K562 (cell line): ENCODE data around the gene AGPAT1. TPM values are rescaled to one million over a fixed set of nuclear protein-coding genes. Genes with fewer than 3 reads are reported as not detected.
A peak's percentile ranks its signal among the peaks of the same experiment; 100 is the strongest.

ENCODE experiments used
- ADNP ChIP-seq: fragments of 200-800 bp; sonication (Bioruptor generic); IDR thresholded peaks from 2 replicates; pipeline ENCODE4 v1.6.1; 2016; ENCODE audit warnings: missing genetic modification characterization, missing compliant biosample characterization
- ATF6 ChIP-seq: sonication (generic); formaldehyde crosslinking; IDR thresholded peaks from 2 replicates; pipeline ENCODE4 v1.4.0; 2020; ENCODE audit warnings: mild to moderate bottlenecking, missing genetic modification reagents
- BCL6 ChIP-seq: fragments of 250-450 bp; sonication (Bioruptor Pico); IDR thresholded peaks from 2 replicates; pipeline ENCODE4 v1.4.0; 2020
- CEBPB ChIP-seq: fragments of 450-650 bp; IDR thresholded peaks from 2 replicates; pipeline ENCODE4 v1.6.1; 2016; ENCODE audit warnings: missing genetic modification characterization, missing compliant biosample characterization
- CLOCK ChIP-seq: fragments of 250-450 bp; sonication (Bioruptor Pico); IDR thresholded peaks from 2 replicates; pipeline ENCODE4 v1.4.0; 2020; ENCODE audit warnings: mild to moderate bottlenecking, moderate library complexity, borderline replicate concordance
- DMBX1 ChIP-seq: fragments of 250-450 bp; sonication (Bioruptor Pico); IDR thresholded peaks from 2 replicates; pipeline ENCODE4 v1.8.0; 2022; ENCODE audit warnings: inconsistent platforms, mild to moderate bottlenecking, moderate library complexity, borderline replicate concordance
- EWSR1 ChIP-seq: fragments of 450-650 bp; IDR thresholded peaks from 2 replicates; pipeline ENCODE4 v1.6.1; 2018; ENCODE audit warnings: borderline replicate concordance, mild to moderate bottlenecking, low read depth, moderate library complexity; ENCODE audit not compliant: partially characterized antibody
- HBP1 ChIP-seq: fragments of 450-650 bp; formaldehyde crosslinking; IDR thresholded peaks from 2 replicates; pipeline ENCODE4 v1.4.0; 2022; ENCODE audit warnings: missing genetic modification characterization
- HDGF ChIP-seq: fragments of 450-650 bp; IDR thresholded peaks from 2 replicates; pipeline ENCODE4 v1.6.1; 2016
- HNRNPL ChIP-seq: fragments of 200-400 bp; formaldehyde crosslinking; IDR thresholded peaks from 2 replicates; pipeline ENCODE4 v1.6.1; 2017; ENCODE audit warnings: low read depth, mild to moderate bottlenecking, low read length
- KDM4B ChIP-seq, 2 experiments: fragments of 450-650 bp in 1 of 2; sonication (generic) in 1 of 2; IDR thresholded peaks; 2 replicates each; pipeline ENCODE4 v1.6.1; 2016 to 2017; ENCODE audit warnings: borderline replicate concordance in 2 of 2, antibody characterized with exemption in 1 of 2, low read depth in 1 of 2, mild to moderate bottlenecking in 1 of 2
- KLF16 ChIP-seq: IDR thresholded peaks from 2 replicates; pipeline ENCODE4 v1.6.1; 2016; ENCODE audit warnings: antibody characterized with exemption
- L3MBTL2 ChIP-seq: fragments of 450-650 bp; IDR thresholded peaks from 2 replicates; pipeline ENCODE4 v1.6.1; 2016; ENCODE audit warnings: mild to moderate bottlenecking, moderate library complexity
- LEF1 ChIP-seq: fragments of 450-650 bp; IDR thresholded peaks from 2 replicates; pipeline ENCODE4 v1.6.1; 2016; ENCODE audit warnings: mild to moderate bottlenecking
- NFE2L1 ChIP-seq: fragments of 450-650 bp; IDR thresholded peaks from 2 replicates; pipeline ENCODE4 v1.6.1; 2016; ENCODE audit warnings: missing genetic modification characterization, low read depth, mild to moderate bottlenecking, missing compliant biosample characterization, moderate library complexity, borderline replicate concordance
- NFRKB ChIP-seq: fragments of 450-650 bp; IDR thresholded peaks from 2 replicates; pipeline ENCODE4 v1.6.1; 2016; ENCODE audit warnings: low read depth
- RFX5 ChIP-seq: IDR thresholded peaks from 2 replicates; pipeline ENCODE4 v1.6.1; 2011; ENCODE audit warnings: low read depth, mild to moderate bottlenecking, improper control_type of control experiment, low read length
- TOE1 ChIP-seq, 2 experiments: fragments of 450-650 bp in 1 of 2; sonication (generic) in 1 of 2; formaldehyde crosslinking in 1 of 2; IDR thresholded peaks; 2 replicates each; pipeline versions ENCODE4 v1.7.1 to v1.8.0; 2016 to 2022; ENCODE audit warnings: borderline replicate concordance in 2 of 2, mild to moderate bottlenecking in 2 of 2, antibody characterized with exemption in 1 of 2, inconsistent platforms in 1 of 2, low read depth in 1 of 2, missing genetic modification reagents in 1 of 2, moderate library complexity in 1 of 2
- TRIM24 ChIP-seq, 2 experiments: fragments of 450-650 bp; IDR thresholded peaks; 2 replicates each; pipeline ENCODE4 v1.6.1; 2016
- WHSC1 ChIP-seq: IDR thresholded peaks from one replicate; pipeline ENCODE4 v1.6.1; 2012; ENCODE audit warnings: low read length, control low read depth, inconsistent platforms
- ZBTB12 ChIP-seq: fragments of 250-450 bp; sonication (Bioruptor Pico); IDR thresholded peaks from 2 replicates; pipeline ENCODE4 v1.4.0; 2020
- ZNF239 ChIP-seq: fragments of 250-450 bp; sonication (Bioruptor Pico); IDR thresholded peaks from 2 replicates; pipeline ENCODE4 v1.4.0; 2020; ENCODE audit warnings: mild to moderate bottlenecking
- ZNF668 ChIP-seq: fragments of 250-450 bp; sonication (Bioruptor Pico); IDR thresholded peaks from 2 replicates; pipeline ENCODE4 v1.8.0; 2022; ENCODE audit warnings: mild to moderate bottlenecking, inconsistent platforms
- ZNF778 ChIP-seq: fragments of 450-650 bp; formaldehyde crosslinking; IDR thresholded peaks from 2 replicates; pipeline ENCODE4 v1.4.0; 2020; ENCODE audit warnings: mild to moderate bottlenecking, moderate library complexity
- polyA plus RNA-seq, 8 experiments: library from polyadenylated mRNA; depleted of rRNA in 4 of 8; stranded (reverse) in 5 of 8; unstranded in 3 of 8; fragments of >200 nt; fragmentation: Nextera tagmentation in 2 of 8; fragmentation: Illumina TruSeq in 1 of 8; extraction: Ambion mirVana in 2 of 8; extraction: Trizol in 1 of 8; gene quantifications; 2 replicates each; pipeline versions ENCODE4 v1.2.1 to v1.2.3, GENCODE V29; 2011 to 2014; ENCODE audit warnings: inconsistent platforms in 1 of 8, missing spikeins in 1 of 8
- total RNA-seq, 7 experiments: library from RNA; depleted of rRNA in 6 of 7; stranded (reverse); fragments of >200 nt in 6 of 7; fragmentation: Illumina TruSeq in 2 of 7; extraction: Trizol in 2 of 7; gene quantifications; 2 replicates each; pipeline versions ENCODE4 v1.2.1 to v1.2.3, GENCODE V29; 2011 to 2021; ENCODE audit warnings: low replicate concordance in 1 of 7

Gene AGPAT1
- total and polyA plus RNA-seq, 9 of the 15 experiments (the other 6 are each of a cell fraction or from before 2014, with no cell fraction given): 37.9 to 176 (median 69.4) TPM

- TF ChIP-seq LEF1: no peak
- TF ChIP-seq L3MBTL2: peak; percentile 55
- no peak for TF ChIP-seq ZNF668
- TF ChIP-seq CEBPB: no peak
- TF ChIP-seq HBP1 (CRISPR knock-in tag): no peak
- TF ChIP-seq HNRNPL: no peak
- no peak for TF ChIP-seq NFRKB
- no peak for TF ChIP-seq NFE2L1 (tag)
- no peak for TF ChIP-seq KDM4B (IDR thresholded peaks at IDR 0.05; ENCODE audit: borderline replicate concordance in 2 of 2, low read depth in 1 of 2)
- 0 out of 2 replicates have a peak, but pooled peaks have one; percentile 42 for TF ChIP-seq DMBX1 (CRISPR knock-in tag)
- no peak for TF ChIP-seq CLOCK
- peak; percentile 48; the same call in 1 of the 2 replicates for TF ChIP-seq ZNF239 (CRISPR knock-in tag)
- no peak for TF ChIP-seq ZNF778
- no peak for TF ChIP-seq ATF6 (CRISPR knock-in tag)
- TF ChIP-seq TOE1 (IDR thresholded peaks at IDR 0.05; ENCODE audit: borderline replicate concordance): no peak
- TF ChIP-seq TOE1 (CRISPR knock-in tag; IDR thresholded peaks at IDR 0.05; ENCODE audit: borderline replicate concordance, low read depth): no peak
- TF ChIP-seq KLF16: no peak
- no peak for TF ChIP-seq TRIM24 (IDR thresholded peaks at IDR 0.05)
- no peak for TF ChIP-seq EWSR1
- no peak for TF ChIP-seq HDGF
- TF ChIP-seq BCL6 (CRISPR knock-in tag): no peak
- TF ChIP-seq ADNP (tag): 0 out of 2 replicates have a peak, but pooled peaks have one; percentile 37
- TF ChIP-seq WHSC1: no peak
- no peak for TF ChIP-seq ZBTB12 (CRISPR knock-in tag)
- TF ChIP-seq RFX5: no peak
Measured at GRCh38 chr6:32216285-32216684, 40.4 kb upstream of the AGPAT1 start (continued).
